K562 (cell line): ENCODE results near the gene SRP9. TPM values are rescaled to one million over a fixed set of nuclear protein-coding genes. Genes with fewer than 3 reads are reported as not detected.

Experiments used
- ARID2 ChIP-seq: fragments of 450-650 bp; IDR thresholded peaks from 2 replicates; pipeline ENCODE4 v1.6.1; 2017; ENCODE audit warnings: antibody characterized with exemption, mild to moderate bottlenecking
- ATF6 ChIP-seq: sonication (generic); formaldehyde crosslinking; IDR thresholded peaks from 2 replicates; pipeline ENCODE4 v1.4.0; 2020; ENCODE audit warnings: mild to moderate bottlenecking, missing genetic modification reagents
- BCOR ChIP-seq: fragments of 450-650 bp; IDR thresholded peaks from 2 replicates; pipeline ENCODE4 v1.6.1; 2016
- BHLHE40 ChIP-seq: IDR thresholded peaks from 2 replicates; pipeline ENCODE4 v1.6.1; 2011; ENCODE audit warnings: low read length, improper control_type of control experiment
- DIDO1 ChIP-seq: fragments of 450-650 bp; IDR thresholded peaks from 2 replicates; pipeline ENCODE4 v1.6.1; 2016; ENCODE audit warnings: low read depth, missing biosample characterization, missing genetic modification characterization
- ELF2 ChIP-seq: fragments of 250-450 bp; sonication (Bioruptor Pico); IDR thresholded peaks from 2 replicates; pipeline ENCODE4 v1.5.0; 2021; ENCODE audit warnings: mild to moderate bottlenecking
- EP300 ChIP-seq: IDR thresholded peaks from 2 replicates; pipeline ENCODE4 v1.6.1; 2012; ENCODE audit warnings: low read length, improper control_type of control experiment
- HDAC1 ChIP-seq, 2 experiments: fragments of 450-650 bp; IDR thresholded peaks; 2 replicates each; pipeline ENCODE4 v1.6.1; 2016 to 2017; ENCODE audit warnings: inconsistent platforms in 1 of 2, mild to moderate bottlenecking in 1 of 2, moderate library complexity in 1 of 2
- HDAC8 ChIP-seq: fragments of 450-650 bp; IDR thresholded peaks from 2 replicates; pipeline ENCODE4 v1.6.1; 2016; ENCODE audit warnings: mild to moderate bottlenecking, missing genetic modification characterization, moderate library complexity, missing compliant biosample characterization
- HINFP ChIP-seq: fragments of 450-650 bp; conservative IDR thresholded peaks from 2 replicates; pipeline ENCODE4 v1.6.1; 2016; ENCODE audit warnings: missing genetic modification characterization, low read depth, mild to moderate bottlenecking, control low read depth, missing compliant biosample characterization
- HNRNPUL1 ChIP-seq: fragments of 200-400 bp; formaldehyde crosslinking; IDR thresholded peaks from 2 replicates; pipeline ENCODE4 v1.6.1; 2017; ENCODE audit warnings: low read length
- L3MBTL2 ChIP-seq: fragments of 450-650 bp; IDR thresholded peaks from 2 replicates; pipeline ENCODE4 v1.6.1; 2016; ENCODE audit warnings: mild to moderate bottlenecking, moderate library complexity
- MAFF ChIP-seq: IDR thresholded peaks from 2 replicates; pipeline ENCODE4 v1.6.1; 2012; ENCODE audit warnings: low read length, improper control_type of control experiment
- MCM2 ChIP-seq: fragments of 450-650 bp; IDR thresholded peaks from 2 replicates; pipeline ENCODE4 v1.6.1; 2017; ENCODE audit warnings: low read depth, mild to moderate bottlenecking
- NEUROD1 ChIP-seq: fragments of 150-350 bp; IDR thresholded peaks from 2 replicates; pipeline ENCODE4 v1.6.1; 2014; ENCODE audit warnings: borderline replicate concordance, low read length, low read depth; ENCODE audit not compliant: partially characterized antibody
- PTRF ChIP-seq: fragments of 450-650 bp; IDR thresholded peaks from 2 replicates; pipeline ENCODE4 v1.6.1; 2016; ENCODE audit warnings: mild to moderate bottlenecking, missing genetic modification characterization, missing compliant biosample characterization
- SAP30 ChIP-seq: fragments of 200-600 bp; sonication (generic); IDR thresholded peaks from 2 replicates; pipeline ENCODE4 v1.6.1; 2012; ENCODE audit warnings: borderline replicate concordance, low read depth, mild to moderate bottlenecking, moderate library complexity, low read length, control low read depth, inconsistent platforms; ENCODE audit not compliant: insufficient read depth, poor library complexity, severe bottlenecking
- STAT5B ChIP-seq: fragments of 250-450 bp; sonication (Bioruptor Pico); IDR thresholded peaks from 2 replicates; pipeline ENCODE4 v1.8.0; 2021; ENCODE audit warnings: mild to moderate bottlenecking, inconsistent platforms
- TAF9B ChIP-seq: fragments of 450-650 bp; IDR thresholded peaks from 2 replicates; pipeline ENCODE4 v1.6.1; 2018; ENCODE audit warnings: mild to moderate bottlenecking; ENCODE audit not compliant: partially characterized antibody
- TFE3 ChIP-seq: fragments of 450-650 bp; formaldehyde crosslinking; IDR thresholded peaks from 2 replicates; pipeline ENCODE4 v1.4.0; 2020; ENCODE audit warnings: mild to moderate bottlenecking, mixed read lengths
- TRIM25 ChIP-seq: fragments of 450-650 bp; IDR thresholded peaks from 2 replicates; pipeline ENCODE4 v1.7.0; 2016; ENCODE audit warnings: borderline replicate concordance
- ZNF121 ChIP-seq: sonication (generic); formaldehyde crosslinking; conservative IDR thresholded peaks from 2 replicates; pipeline ENCODE4 v1.8.0; 2022; ENCODE audit warnings: missing genetic modification reagents
- ZNF239 ChIP-seq: fragments of 250-450 bp; sonication (Bioruptor Pico); IDR thresholded peaks from 2 replicates; pipeline ENCODE4 v1.4.0; 2020; ENCODE audit warnings: mild to moderate bottlenecking
- ZNF695 ChIP-seq: fragments of 450-650 bp; formaldehyde crosslinking; IDR thresholded peaks from 2 replicates; pipeline ENCODE4 v1.4.0; 2020; ENCODE audit warnings: mild to moderate bottlenecking, moderate library complexity
- ZSCAN32 ChIP-seq: fragments of 450-650 bp; formaldehyde crosslinking; IDR thresholded peaks from 2 replicates; pipeline ENCODE4 v1.4.0; 2020; ENCODE audit warnings: mild to moderate bottlenecking, moderate library complexity
- polyA plus RNA-seq, 8 experiments: library from polyadenylated mRNA; depleted of rRNA in 4 of 8; stranded (reverse) in 5 of 8; unstranded in 3 of 8; fragments of >200 nt; fragmentation: Nextera tagmentation in 2 of 8; fragmentation: Illumina TruSeq in 1 of 8; extraction: Ambion mirVana in 2 of 8; extraction: Trizol in 1 of 8; gene quantifications; 2 replicates each; pipeline versions ENCODE4 v1.2.1 to v1.2.3, GENCODE V29; 2011 to 2014; ENCODE audit warnings: inconsistent platforms in 1 of 8, missing spikeins in 1 of 8
- total RNA-seq, 7 experiments: library from RNA; depleted of rRNA in 6 of 7; stranded (reverse); fragments of >200 nt in 6 of 7; fragmentation: Illumina TruSeq in 2 of 7; extraction: Trizol in 2 of 7; gene quantifications; 2 replicates each; pipeline versions ENCODE4 v1.2.1 to v1.2.3, GENCODE V29; 2011 to 2021; ENCODE audit warnings: low replicate concordance in 1 of 7

Gene SRP9
- total and polyA plus RNA-seq, 9 of the 15 experiments (the other 6 are each of a cell fraction or from before 2014, with no cell fraction given): 273 to 1,892 (median 668) TPM

GRCh38 chr1:225817611-225818061 lies 40.0 kb downstream of the SRP9 start (continued):
- TF ChIP-seq PTRF (tag): no peak
- no peak for TF ChIP-seq ZSCAN32
- no peak for TF ChIP-seq MCM2
- no peak for TF ChIP-seq TFE3 (CRISPR knock-in tag)
- no peak for TF ChIP-seq ELF2 (CRISPR knock-in tag)
- TF ChIP-seq NEUROD1: peak; percentile 23
- TF ChIP-seq ZNF239 (CRISPR knock-in tag): no peak
- TF ChIP-seq DIDO1 (tag): no peak
- TF ChIP-seq HINFP (tag): no peak
- TF ChIP-seq HNRNPUL1: no peak
- 0 out of 4 replicates have a peak, but pooled peaks of 1 of the 2 experiments have one; percentile 43 for TF ChIP-seq HDAC1 (IDR thresholded peaks at IDR 0.05)
- TF ChIP-seq ATF6: no peak
- peak; percentile 72 for TF ChIP-seq L3MBTL2
- no peak for TF ChIP-seq ARID2
- TF ChIP-seq TRIM25: no peak
- peak; percentile 91 for TF ChIP-seq MAFF
- TF ChIP-seq EP300: peak; percentile 54; the same call in 1 of the 2 replicates
- no peak for TF ChIP-seq SAP30
- TF ChIP-seq STAT5B (CRISPR knock-in tag): no peak
- no peak for TF ChIP-seq BCOR
- TF ChIP-seq ZNF695 (CRISPR knock-in tag): no peak
- TF ChIP-seq HDAC8 (tag): no peak
- no peak for TF ChIP-seq BHLHE40
- TF ChIP-seq TAF9B: no peak
- no peak for TF ChIP-seq ZNF121 (CRISPR knock-in tag)
